ENCODE data around the gene ZIC2. TPM values are rescaled to one million over a fixed set of nuclear protein-coding genes. Genes with fewer than 3 reads are reported as not detected.

The ZIC2 gene
- not detected in 2 replicates for total RNA-seq (ENCODE audit: low replicate concordance)

DNA sequence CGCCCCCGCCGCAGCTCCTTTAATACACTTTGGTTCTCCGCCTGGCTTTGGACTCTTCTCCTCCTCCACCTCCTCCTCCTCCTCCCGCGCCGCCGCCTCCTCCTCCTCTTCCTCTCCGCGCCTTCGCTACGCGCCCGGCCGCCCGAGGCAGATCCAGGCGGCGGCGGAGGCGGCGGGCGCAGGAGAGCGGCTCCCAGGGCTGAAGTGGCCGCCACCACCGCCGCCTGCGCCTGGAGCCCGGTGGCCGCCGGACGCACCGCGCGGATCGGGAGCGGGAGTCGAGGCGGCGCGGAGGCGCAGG is at the start of gene ZIC2:
ZIC2 (plus strand) TSS at position 50 of the 301 bp plus-strand sequence. CDS start 281 bp downstream, outside the sequence.
- H3K4me3 ChIP-seq (ENCODE audit: low read depth, low read length): peak within 1 kb of the TSS; percentile 53
- TF ChIP-seq, protein P1, sequence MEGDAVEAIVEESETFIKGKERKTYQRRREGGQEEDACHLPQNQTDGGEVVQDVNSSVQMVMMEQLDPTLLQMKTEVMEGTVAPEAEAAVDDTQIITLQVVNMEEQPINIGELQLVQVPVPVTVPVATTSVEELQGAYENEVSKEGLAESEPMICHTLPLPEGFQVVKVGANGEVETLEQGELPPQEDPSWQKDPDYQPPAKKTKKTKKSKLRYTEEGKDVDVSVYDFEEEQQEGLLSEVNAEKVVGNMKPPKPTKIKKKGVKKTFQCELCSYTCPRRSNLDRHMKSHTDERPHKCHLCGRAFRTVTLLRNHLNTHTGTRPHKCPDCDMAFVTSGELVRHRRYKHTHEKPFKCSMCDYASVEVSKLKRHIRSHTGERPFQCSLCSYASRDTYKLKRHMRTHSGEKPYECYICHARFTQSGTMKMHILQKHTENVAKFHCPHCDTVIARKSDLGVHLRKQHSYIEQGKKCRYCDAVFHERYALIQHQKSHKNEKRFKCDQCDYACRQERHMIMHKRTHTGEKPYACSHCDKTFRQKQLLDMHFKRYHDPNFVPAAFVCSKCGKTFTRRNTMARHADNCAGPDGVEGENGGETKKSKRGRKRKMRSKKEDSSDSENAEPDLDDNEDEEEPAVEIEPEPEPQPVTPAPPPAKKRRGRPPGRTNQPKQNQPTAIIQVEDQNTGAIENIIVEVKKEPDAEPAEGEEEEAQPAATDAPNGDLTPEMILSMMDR (IDR thresholded peaks at IDR 0.05; ENCODE audit: insufficient read depth, low read length): no peak
- DNase-seq (ENCODE audit: low read depth): no peak

- no peak for DNase-seq (ENCODE audit: low read depth)
- no peak overlapping the region for H3K4me3 ChIP-seq (ENCODE audit: low read depth, low read length)
- TF ChIP-seq, protein P1 (IDR thresholded peaks at IDR 0.05; ENCODE audit: insufficient read depth, low read length): no peak
Measured at GRCh38 chr13:99932912-99933311, 48.7 kb upstream of the ZIC2 start.

DNA sequence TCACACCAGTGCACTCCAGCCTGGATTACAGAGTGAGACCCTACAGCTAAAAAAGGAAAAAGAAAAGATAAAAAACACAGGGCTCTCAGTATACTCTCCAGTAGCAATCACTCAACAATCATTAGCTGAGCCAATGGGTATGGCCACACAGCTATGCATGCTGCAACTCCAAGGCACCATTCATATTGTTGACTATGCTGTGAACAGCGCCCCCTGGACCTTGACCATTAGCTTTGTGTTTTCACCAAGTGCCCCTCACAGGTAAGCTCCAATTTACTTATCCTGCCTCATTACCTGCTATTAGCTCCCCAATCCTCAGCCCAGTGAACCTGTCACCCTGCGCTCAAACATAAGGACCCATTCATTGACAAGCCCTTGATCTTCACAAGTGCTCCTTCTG is 45.8 kb upstream of the ZIC2 start:
- TF ChIP-seq, protein P1 (IDR thresholded peaks at IDR 0.05; ENCODE audit: insufficient read depth, low read length): no peak
- DNase-seq (ENCODE audit: low read depth): no peak
- H3K4me3 ChIP-seq (ENCODE audit: low read depth, low read length): no peak overlapping the region

- DNase-seq (ENCODE audit: low read depth): no peak
- H3K4me3 ChIP-seq (ENCODE audit: low read depth, low read length): no peak overlapping the region
- TF ChIP-seq, protein P1 (IDR thresholded peaks at IDR 0.05; ENCODE audit: insufficient read depth, low read length): no peak
Measured at GRCh38 chr13:99938635-99939034, 42.9 kb upstream of the ZIC2 start.

DNA sequence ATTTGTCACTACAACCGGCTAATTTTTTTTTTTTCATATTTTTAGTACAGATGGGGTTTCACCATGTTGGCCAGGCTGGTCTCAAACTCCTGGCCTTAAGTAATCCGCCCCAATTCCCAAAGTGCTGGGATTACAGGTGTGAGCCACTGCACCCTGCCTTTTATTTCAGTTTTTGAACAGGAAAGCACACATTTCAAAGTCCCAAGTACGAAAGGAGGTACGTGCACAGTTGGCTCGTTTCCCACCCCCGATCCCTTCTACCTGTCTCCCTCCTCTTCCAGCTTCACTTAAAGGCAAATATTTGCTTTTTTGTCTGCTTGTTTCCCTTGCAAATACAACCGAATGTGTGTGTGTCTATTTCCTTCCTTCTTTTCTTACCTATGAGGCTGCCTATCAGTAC is 40.5 kb upstream of the ZIC2 start:
- TF ChIP-seq, protein P1 (IDR thresholded peaks at IDR 0.05; ENCODE audit: insufficient read depth, low read length): no peak
- no peak for DNase-seq (ENCODE audit: low read depth)
- H3K4me3 ChIP-seq (ENCODE audit: low read depth, low read length): no peak overlapping the region

DNA sequence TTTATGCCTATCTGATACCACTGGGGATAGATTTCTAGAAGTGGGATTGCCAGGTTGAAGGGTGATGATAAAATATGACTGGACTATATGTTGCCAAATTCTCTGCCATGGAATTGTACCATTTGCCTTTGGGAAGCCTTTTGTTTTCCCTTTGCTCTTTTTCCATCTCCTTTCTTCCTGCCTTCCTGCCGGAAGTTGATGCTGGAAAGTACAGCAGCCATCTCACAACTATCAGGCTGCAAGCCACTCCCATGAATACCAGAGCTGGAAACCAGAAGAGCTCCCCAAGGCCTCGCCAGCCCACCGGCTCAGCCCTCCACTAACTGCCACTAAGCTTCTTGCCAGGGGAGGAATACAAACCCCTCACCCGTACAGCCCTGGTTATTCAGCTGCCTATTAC is 39.7 kb upstream of the ZIC2 start:
- TF ChIP-seq, protein P1 (IDR thresholded peaks at IDR 0.05; ENCODE audit: insufficient read depth, low read length): no peak
- H3K4me3 ChIP-seq (ENCODE audit: low read depth, low read length): no peak overlapping the region
- no peak for DNase-seq (ENCODE audit: low read depth)

DNA sequence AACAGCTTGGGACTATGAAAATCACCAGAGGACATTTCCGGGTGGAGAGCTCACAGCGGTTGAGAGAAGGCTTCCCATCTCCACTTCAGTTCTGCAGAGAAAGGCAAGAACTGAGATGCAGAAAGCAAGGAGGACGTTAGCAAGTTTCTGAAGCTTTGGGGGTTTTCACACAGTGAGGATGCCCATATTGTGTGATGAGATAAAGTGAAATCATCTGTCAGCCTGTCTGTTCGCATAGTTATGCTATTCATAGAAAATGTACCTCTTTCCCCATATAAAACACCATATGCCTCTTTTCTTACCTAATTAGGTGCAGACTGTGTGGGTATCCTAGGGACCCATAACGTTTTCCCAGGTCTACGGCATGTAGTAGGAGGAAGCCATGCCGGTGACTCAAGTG is 37.5 kb upstream of the ZIC2 start:
- no peak for DNase-seq (ENCODE audit: low read depth)
- TF ChIP-seq, protein P1 (IDR thresholded peaks at IDR 0.05; ENCODE audit: insufficient read depth, low read length): no peak
- H3K4me3 ChIP-seq (ENCODE audit: low read depth, low read length): no peak overlapping the region
